ENCODE results near the gene GTSF1L.

GTSF1L gene

DNA sequence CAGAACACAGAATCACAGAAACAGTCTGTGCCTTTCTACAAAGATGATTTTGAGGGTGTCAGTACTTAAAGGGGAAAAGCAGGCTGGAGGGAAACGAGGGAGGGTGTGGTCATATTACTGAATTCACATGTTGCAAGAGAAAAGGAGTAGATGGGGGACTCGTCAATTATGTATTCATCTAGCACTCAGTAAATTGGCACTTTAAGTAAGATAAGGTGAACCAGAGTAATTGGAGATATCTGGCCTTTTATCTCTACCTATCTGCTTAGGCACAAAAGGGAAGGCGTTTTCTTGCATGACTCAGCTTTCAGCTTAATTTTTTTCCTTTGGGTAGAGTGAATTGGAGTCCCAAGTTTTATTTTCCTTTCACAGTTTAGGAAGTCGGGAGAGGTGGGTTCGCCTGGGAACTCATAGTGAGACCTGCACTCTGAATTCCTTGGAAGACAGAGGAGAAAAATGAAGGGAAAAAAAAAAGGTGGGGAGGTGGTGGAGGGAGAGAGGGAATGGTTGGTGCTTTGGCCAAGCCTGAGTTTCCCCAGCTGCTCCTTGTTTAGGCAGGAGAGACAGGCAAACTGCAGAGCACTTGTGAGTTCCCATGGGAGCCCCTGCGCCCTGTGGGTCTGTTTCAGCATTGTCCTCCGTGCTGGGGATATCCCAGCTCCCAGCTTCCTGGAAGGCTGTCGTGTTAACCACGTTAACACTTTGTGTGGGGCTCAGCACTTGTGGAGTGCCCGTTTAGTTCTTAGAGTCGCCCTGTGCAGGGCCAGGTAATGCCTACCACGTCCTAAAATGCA is 19.7 kb upstream of the GTSF1L start:
- Histone ChIP-seq H3K4me2 (ENCODE audit: low read depth, low read length, poor library complexity, severe bottlenecking) (no peak overlapping the region), H3K4me3 (ENCODE audit: insufficient read depth, low read length, poor library complexity, severe bottlenecking) (no peak overlapping the region), H3K36me3 (ENCODE audit: low read length) (no peaks in the 10 kb centered on the region), H3K27me3 (ENCODE audit: low read length) (no peaks in the 10 kb centered on the region), H3K79me2 (ENCODE audit: insufficient read depth, low read length) (no peaks in the 10 kb centered on the region), H3F3A (ENCODE audit: insufficient read depth) (no peaks in the 10 kb centered on the region), H4K20me1 (ENCODE audit: low read depth, low read length) (no peaks in the 10 kb centered on the region), H3K9me3 (ENCODE audit: insufficient read depth, low read length) (no peaks in the 10 kb centered on the region), H2AFZ (ENCODE audit: low read depth, low read length, severe bottlenecking) (no peak overlapping the region), H3K9me2 (replicated peaks; ENCODE audit: insufficient read depth, low read length) (no peaks in the 10 kb centered on the region), H3K27ac (ENCODE audit: low read depth, low read length) (no peak overlapping the region), H3K9ac (ENCODE audit: low read length) (no peak overlapping the region)
- TF ChIP-seq, protein P1, sequence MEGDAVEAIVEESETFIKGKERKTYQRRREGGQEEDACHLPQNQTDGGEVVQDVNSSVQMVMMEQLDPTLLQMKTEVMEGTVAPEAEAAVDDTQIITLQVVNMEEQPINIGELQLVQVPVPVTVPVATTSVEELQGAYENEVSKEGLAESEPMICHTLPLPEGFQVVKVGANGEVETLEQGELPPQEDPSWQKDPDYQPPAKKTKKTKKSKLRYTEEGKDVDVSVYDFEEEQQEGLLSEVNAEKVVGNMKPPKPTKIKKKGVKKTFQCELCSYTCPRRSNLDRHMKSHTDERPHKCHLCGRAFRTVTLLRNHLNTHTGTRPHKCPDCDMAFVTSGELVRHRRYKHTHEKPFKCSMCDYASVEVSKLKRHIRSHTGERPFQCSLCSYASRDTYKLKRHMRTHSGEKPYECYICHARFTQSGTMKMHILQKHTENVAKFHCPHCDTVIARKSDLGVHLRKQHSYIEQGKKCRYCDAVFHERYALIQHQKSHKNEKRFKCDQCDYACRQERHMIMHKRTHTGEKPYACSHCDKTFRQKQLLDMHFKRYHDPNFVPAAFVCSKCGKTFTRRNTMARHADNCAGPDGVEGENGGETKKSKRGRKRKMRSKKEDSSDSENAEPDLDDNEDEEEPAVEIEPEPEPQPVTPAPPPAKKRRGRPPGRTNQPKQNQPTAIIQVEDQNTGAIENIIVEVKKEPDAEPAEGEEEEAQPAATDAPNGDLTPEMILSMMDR (IDR thresholded peaks at IDR 0.05; ENCODE audit: insufficient read depth, low read length, poor library complexity, severe bottlenecking) = no peak
- no peak for TF ChIP-seq EZH2phosphoT487 (conservative IDR thresholded peaks at IDR 0.05; ENCODE audit: low read length)

DNA sequence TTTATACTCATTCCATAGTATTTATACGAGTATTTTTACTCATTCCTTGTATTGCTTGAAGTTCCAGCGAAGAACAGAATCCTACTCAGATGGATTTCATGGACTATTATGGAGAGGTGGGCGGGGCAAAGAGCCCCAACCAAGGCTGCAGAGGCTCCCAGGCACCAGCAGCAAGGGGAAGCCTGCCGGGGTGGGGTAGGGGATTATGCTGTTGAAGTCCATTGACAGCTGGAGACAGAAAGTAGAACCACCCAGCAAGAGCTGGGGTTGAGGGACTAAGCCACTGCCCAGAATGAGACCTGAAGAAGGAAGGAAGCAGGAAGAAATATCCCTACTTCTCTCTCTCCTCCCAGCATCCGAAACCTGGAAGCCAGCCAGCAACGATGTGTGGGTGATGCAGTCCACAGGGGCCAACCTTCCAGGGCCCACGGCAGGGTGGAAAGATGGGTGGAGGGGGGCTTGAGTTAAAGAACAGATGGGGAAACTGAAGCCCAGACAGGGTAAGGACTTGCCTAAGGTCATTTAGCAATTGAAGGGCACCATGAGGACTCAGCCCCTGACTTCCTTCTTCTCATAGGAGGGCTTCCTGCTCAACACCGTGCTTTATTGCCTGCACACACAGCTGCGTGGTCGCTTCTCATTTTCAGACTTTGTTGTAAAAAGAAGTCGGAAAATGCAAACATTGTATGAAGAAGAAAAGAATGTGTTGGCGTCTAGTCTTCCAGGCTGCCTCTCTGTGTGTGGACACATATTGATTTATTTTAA is 18.3 kb upstream of the GTSF1L start:
- Histone ChIP-seq H3K9ac (ENCODE audit: low read length) (no peak overlapping the region), H3K9me2 (replicated peaks; ENCODE audit: insufficient read depth, low read length) (no peaks in the 10 kb centered on the region), H3F3A (ENCODE audit: insufficient read depth) (no peaks in the 10 kb centered on the region), H3K79me2 (ENCODE audit: insufficient read depth, low read length) (no peaks in the 10 kb centered on the region), H3K4me3 (ENCODE audit: insufficient read depth, low read length, poor library complexity, severe bottlenecking) (no peak overlapping the region), H4K20me1 (ENCODE audit: low read depth, low read length) (no peaks in the 10 kb centered on the region), H3K4me2 (ENCODE audit: low read depth, low read length, poor library complexity, severe bottlenecking) (no peak overlapping the region), H3K27ac (ENCODE audit: low read depth, low read length) (no peak overlapping the region), H3K27me3 (ENCODE audit: low read length) (no peaks in the 10 kb centered on the region), H2AFZ (ENCODE audit: low read depth, low read length, severe bottlenecking) (no peak overlapping the region), H3K36me3 (ENCODE audit: low read length) (no peaks in the 10 kb centered on the region), H3K9me3 (ENCODE audit: insufficient read depth, low read length) (no peaks in the 10 kb centered on the region)
- TF ChIP-seq, protein P1 (IDR thresholded peaks at IDR 0.05; ENCODE audit: insufficient read depth, low read length, poor library complexity, severe bottlenecking) = no peak
- no peak for TF ChIP-seq EZH2phosphoT487 (conservative IDR thresholded peaks at IDR 0.05; ENCODE audit: low read length)

DNA sequence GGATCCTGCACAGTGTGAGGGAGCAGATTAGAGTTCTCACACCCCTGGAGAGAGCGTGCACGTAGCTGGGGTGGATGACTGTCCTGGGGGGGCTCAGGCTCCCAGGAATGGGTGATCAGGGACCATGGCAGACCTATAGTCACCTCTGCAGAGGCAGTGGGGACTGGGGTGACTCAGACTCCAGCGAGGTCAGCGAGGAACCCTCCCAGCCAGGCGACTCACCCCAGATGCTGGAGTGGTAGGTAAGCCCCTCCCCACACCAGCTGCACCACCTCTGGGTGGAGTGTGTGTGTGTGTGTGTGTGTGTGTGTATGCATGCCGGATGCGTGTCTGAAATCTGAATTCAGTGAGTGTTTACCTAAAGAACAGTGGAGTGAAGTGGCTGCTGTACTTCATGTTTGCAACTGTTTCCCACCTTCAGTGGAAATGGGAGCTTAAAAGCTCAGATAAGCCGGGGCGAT is 17.4 kb upstream of the GTSF1L start:
- H4K20me1 ChIP-seq (ENCODE audit: low read depth, low read length) = no peaks in the 10 kb centered on the region
- no peaks in the 10 kb centered on the region for H3F3A ChIP-seq (ENCODE audit: insufficient read depth)
- no peak overlapping the region for H2AFZ ChIP-seq (ENCODE audit: low read depth, low read length, severe bottlenecking)
- H3K79me2 ChIP-seq (ENCODE audit: insufficient read depth, low read length) = no peaks in the 10 kb centered on the region
- no peaks in the 10 kb centered on the region for H3K9me3 ChIP-seq (ENCODE audit: insufficient read depth, low read length)
- no peak overlapping the region for H3K27ac ChIP-seq (ENCODE audit: low read depth, low read length)
- H3K27me3 ChIP-seq (ENCODE audit: low read length) = no peaks in the 10 kb centered on the region
- no peaks in the 10 kb centered on the region for H3K36me3 ChIP-seq (ENCODE audit: low read length)
- H3K9ac ChIP-seq (ENCODE audit: low read length) = no peak overlapping the region
- no peak for TF ChIP-seq EZH2phosphoT487 (conservative IDR thresholded peaks at IDR 0.05; ENCODE audit: low read length)
- TF ChIP-seq, protein P1 (IDR thresholded peaks at IDR 0.05; ENCODE audit: insufficient read depth, low read length, poor library complexity, severe bottlenecking) = no peak
- H3K4me3 ChIP-seq (ENCODE audit: insufficient read depth, low read length, poor library complexity, severe bottlenecking) = no peak overlapping the region
- no peak overlapping the region for H3K4me2 ChIP-seq (ENCODE audit: low read depth, low read length, poor library complexity, severe bottlenecking)
- H3K9me2 ChIP-seq (replicated peaks; ENCODE audit: insufficient read depth, low read length) = no peaks in the 10 kb centered on the region
